Measurements from ENCODE around the gene ZNF516.

GRCh38 chr18:76399613-76400391 lies 95.2 kb downstream of the ZNF516 start:
- TF ChIP-seq, protein P1, sequence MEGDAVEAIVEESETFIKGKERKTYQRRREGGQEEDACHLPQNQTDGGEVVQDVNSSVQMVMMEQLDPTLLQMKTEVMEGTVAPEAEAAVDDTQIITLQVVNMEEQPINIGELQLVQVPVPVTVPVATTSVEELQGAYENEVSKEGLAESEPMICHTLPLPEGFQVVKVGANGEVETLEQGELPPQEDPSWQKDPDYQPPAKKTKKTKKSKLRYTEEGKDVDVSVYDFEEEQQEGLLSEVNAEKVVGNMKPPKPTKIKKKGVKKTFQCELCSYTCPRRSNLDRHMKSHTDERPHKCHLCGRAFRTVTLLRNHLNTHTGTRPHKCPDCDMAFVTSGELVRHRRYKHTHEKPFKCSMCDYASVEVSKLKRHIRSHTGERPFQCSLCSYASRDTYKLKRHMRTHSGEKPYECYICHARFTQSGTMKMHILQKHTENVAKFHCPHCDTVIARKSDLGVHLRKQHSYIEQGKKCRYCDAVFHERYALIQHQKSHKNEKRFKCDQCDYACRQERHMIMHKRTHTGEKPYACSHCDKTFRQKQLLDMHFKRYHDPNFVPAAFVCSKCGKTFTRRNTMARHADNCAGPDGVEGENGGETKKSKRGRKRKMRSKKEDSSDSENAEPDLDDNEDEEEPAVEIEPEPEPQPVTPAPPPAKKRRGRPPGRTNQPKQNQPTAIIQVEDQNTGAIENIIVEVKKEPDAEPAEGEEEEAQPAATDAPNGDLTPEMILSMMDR (IDR thresholded peaks at IDR 0.05; ENCODE audit: poor library complexity), result no peak
- TF ChIP-seq EZH2phosphoT487 (IDR thresholded peaks at IDR 0.05; ENCODE audit: low read depth, severe bottlenecking, unreplicated experiment), result no peak
- no peak for TF ChIP-seq EZH2 (IDR thresholded peaks at IDR 0.05; ENCODE audit: borderline replicate concordance)

All from hepatocyte (in vitro differentiated cells).